WTC11 (cell line): ENCODE data around the gene TMEM134. TPM values are rescaled to one million over a fixed set of nuclear protein-coding genes. Genes with fewer than 3 reads are reported as not detected.

Source experiments
- ATAC-seq: fragments of 200-7000 bp; cut with Tn5 transposase; 2 replicates; pipeline ENCODE4 v1.10.0; 2021; ENCODE audit warnings: mild to moderate bottlenecking, moderate library complexity
- CTCF ChIA-PET: fragments of 300-600 bp; sonication (Branson Sonifier 250); formaldehyde crosslinking; loops from one replicate; lab custom pipeline; 2021; ENCODE audit warnings: antibody characterized with exemption; lab: Charles Lee
- POLR2A ChIA-PET: fragments of 350-600 bp; sonication (Branson Sonifier 250); formaldehyde crosslinking; loops from one replicate; lab custom pipeline; 2021; ENCODE audit warnings: antibody characterized with exemption; lab: Charles Lee
- DNase-seq: peaks from one replicate; pipeline ENCODE4 v3.0.0; 2021; ENCODE audit warnings: low spot score
- H3K27ac Mint-ChIP-seq: 2 replicates; pipeline ENCODE4 v1.8.0; 2021; ENCODE audit warnings: mixed read lengths
- H3K27me3 Mint-ChIP-seq: 2 replicates; pipeline ENCODE4 v1.8.0; 2021; ENCODE audit warnings: low read depth, mild to moderate bottlenecking, moderate library complexity, mixed read lengths
- H3K36me3 Mint-ChIP-seq: 2 replicates; pipeline ENCODE4 v1.8.0; 2021; ENCODE audit warnings: mixed read lengths
- H3K4me1 Mint-ChIP-seq: 2 replicates; pipeline ENCODE4 v1.8.0; 2022; ENCODE audit warnings: mixed read lengths
- H3K4me3 Mint-ChIP-seq: 2 replicates; pipeline ENCODE4 v1.8.0; 2021; ENCODE audit warnings: mild to moderate bottlenecking, moderate library complexity, mixed read lengths
- H3K9me3 Mint-ChIP-seq: 2 replicates; pipeline ENCODE4 v1.8.0; 2021; ENCODE audit warnings: mixed read lengths
- ATF2 ChIP-seq: sonication (generic); formaldehyde crosslinking; IDR thresholded peaks from 2 replicates; pipeline ENCODE4 v1.8.1; 2022; ENCODE audit warnings: low read depth, missing genetic modification reagents, borderline replicate concordance
- CBFB ChIP-seq: sonication (generic); formaldehyde crosslinking; IDR thresholded peaks from 2 replicates; pipeline ENCODE4 v1.8.1; 2022; ENCODE audit warnings: mild to moderate bottlenecking, low read depth, missing genetic modification reagents
- CDX4 ChIP-seq: fragments of 250-450 bp; sonication (Bioruptor Pico); IDR thresholded peaks from 2 replicates; pipeline ENCODE4 v1.9.0; 2021; ENCODE audit warnings: moderate library complexity, mild to moderate bottlenecking, inconsistent platforms, borderline replicate concordance
- E2F5 ChIP-seq: sonication (generic); formaldehyde crosslinking; IDR thresholded peaks from 2 replicates; pipeline ENCODE4 v1.8.1; 2022; ENCODE audit warnings: mild to moderate bottlenecking, moderate library complexity, missing genetic modification reagents
- GTF2I ChIP-seq: fragments of 250-450 bp; sonication (Bioruptor Pico); conservative IDR thresholded peaks from 2 replicates; pipeline ENCODE4 v1.4.0; 2021; ENCODE audit warnings: mild to moderate bottlenecking
- IRF2 ChIP-seq: sonication (generic); formaldehyde crosslinking; IDR thresholded peaks from 2 replicates; pipeline ENCODE4 v1.8.0; 2022; ENCODE audit warnings: low read depth, missing genetic modification reagents, borderline replicate concordance
- MXD4 ChIP-seq: fragments of 250-450 bp; sonication (Bioruptor Pico); IDR thresholded peaks from 2 replicates; pipeline ENCODE4 v1.8.0; 2021; ENCODE audit warnings: mild to moderate bottlenecking, moderate library complexity, borderline replicate concordance
- NFATC4 ChIP-seq: fragments of 250-450 bp; sonication (Bioruptor Pico); IDR thresholded peaks from 2 replicates; pipeline ENCODE4 v1.9.0; 2021; ENCODE audit warnings: mild to moderate bottlenecking
- SMAD4 ChIP-seq: sonication (generic); formaldehyde crosslinking; IDR thresholded peaks from 2 replicates; pipeline ENCODE4 v1.8.0; 2022; ENCODE audit warnings: mild to moderate bottlenecking, missing genetic modification reagents
- STAT6 ChIP-seq: sonication (generic); formaldehyde crosslinking; conservative IDR thresholded peaks from 2 replicates; pipeline ENCODE4 v1.8.1; 2023; ENCODE audit warnings: mild to moderate bottlenecking, low read depth, missing genetic modification reagents, moderate library complexity
- TEAD4 ChIP-seq: sonication (generic); formaldehyde crosslinking; IDR thresholded peaks from 2 replicates; pipeline ENCODE4 v1.8.0; 2022; ENCODE audit warnings: mild to moderate bottlenecking, missing genetic modification reagents
- USF2 ChIP-seq: sonication (generic); formaldehyde crosslinking; IDR thresholded peaks from 2 replicates; pipeline ENCODE4 v1.8.1; 2023; ENCODE audit warnings: mild to moderate bottlenecking, missing genetic modification reagents, moderate library complexity
- ZBTB21 ChIP-seq: sonication (generic); formaldehyde crosslinking; IDR thresholded peaks from 2 replicates; pipeline ENCODE4 v1.8.1; 2023; ENCODE audit warnings: mild to moderate bottlenecking, missing genetic modification reagents, borderline replicate concordance
- ZBTB43 ChIP-seq: sonication (generic); formaldehyde crosslinking; IDR thresholded peaks from 2 replicates; pipeline ENCODE4 v1.8.1; 2023; ENCODE audit warnings: mild to moderate bottlenecking, missing genetic modification reagents
- ZNF281 ChIP-seq: sonication (generic); formaldehyde crosslinking; IDR thresholded peaks from 2 replicates; pipeline ENCODE4 v1.8.0; 2023; ENCODE audit warnings: mild to moderate bottlenecking, missing genetic modification reagents
- total RNA-seq: library from RNA; stranded (reverse); gene quantifications from 3 replicates; pipeline ENCODE4 v1.2.3, GENCODE V29; 2021

The TMEM134 gene
- total RNA-seq, 1 experiment from 2014 or later, result 55.6 TPM

GRCh38 chr11:67435727-67436458 is 33.2 kb downstream of the TMEM134 start:
- ATAC-seq (no peak), DNase-seq (no peak)
- H3K4me1 Mint-ChIP-seq, result peaks cover 16% of the 10 kb centered on the region
- TF ChIP-seq GTF2I (CRISPR knock-in tag) (no peak), IRF2 (CRISPR knock-in tag) (no peak), ATF2 (CRISPR knock-in tag) (no peak)
- peak overlapping the region; percentile 79; the same call in 1 of the 2 replicates for H3K27ac Mint-ChIP-seq
- H3K4me3 Mint-ChIP-seq, result no peak overlapping the region
- POLR2A ChIA-PET, result interaction anchor here (0.7 to 2.2 kb wide), 5 partner anchors 8 to 53 kb away, joined by 3 to 11 read pairs (median 4); partner anchors contain the start of genes PPP1CA and RPS6KB2
- H3K9me3 Mint-ChIP-seq, result no peaks in the 10 kb centered on the region
- H3K36me3 Mint-ChIP-seq, result peaks cover 6% of the 10 kb centered on the region; the same call in 1 of the 2 replicates
- no peaks in the 10 kb centered on the region for H3K27me3 Mint-ChIP-seq
- CTCF ChIA-PET, result interaction anchor here (1.0 to 4.2 kb wide), 5 partner anchors 32 to 53 kb away, joined by 3 to 31 read pairs (median 4); partner anchors contain the start of genes PPP1CA and RAD9A

GRCh38 chr11:67435031-67435726 is 33.9 kb downstream of the TMEM134 start:
- ChIA-PET CTCF (no interaction called here), POLR2A (interaction anchor here (2.2 kb wide), 1 partner anchor 34 kb away, joined by 11 read pairs; the partner anchor contains the start of gene PPP1CA)
- DNase-seq (no peak), ATAC-seq (no peak)
- Mint-ChIP-seq H3K4me3 (no peak overlapping the region), H3K9me3 (no peaks in the 10 kb centered on the region), H3K4me1 (peaks cover 16% of the 10 kb centered on the region), H3K36me3 (peaks cover 9% of the 10 kb centered on the region)
- no peak for TF ChIP-seq E2F5 (CRISPR knock-in tag)
- no peak for TF ChIP-seq CBFB (CRISPR knock-in tag)
- TF ChIP-seq STAT6 (CRISPR knock-in tag), result no peak
- TF ChIP-seq SMAD4, result no peak
- TF ChIP-seq CDX4, result no peak
- TF ChIP-seq NFATC4 (CRISPR knock-in tag), result no peak
- TF ChIP-seq TEAD4 (CRISPR knock-in tag), result no peak
- TF ChIP-seq MXD4 (CRISPR knock-in tag), result no peak
- TF ChIP-seq, all 79 proteins: peak for 0
- Mint-ChIP-seq H3K27me3 (no peaks in the 10 kb centered on the region), H3K27ac (peak overlapping the region; percentile 49; the same call in 1 of the 2 replicates)

- Mint-ChIP-seq H3K27me3 (no peaks in the 10 kb centered on the region), H3K9me3 (no peaks in the 10 kb centered on the region), H3K27ac (no peak overlapping the region), H3K36me3 (peaks cover 9% of the 10 kb centered on the region), H3K4me1 (peaks cover 15% of the 10 kb centered on the region), H3K4me3 (no peak overlapping the region)
- ATAC-seq (no peak), DNase-seq (no peak)
- POLR2A ChIA-PET, result no interaction called here
- CTCF ChIA-PET, result no interaction called here
- TF ChIP-seq USF2 (CRISPR knock-in tag), result no peak
- no peak for TF ChIP-seq ZBTB43 (CRISPR knock-in tag)
- TF ChIP-seq ZNF281 (CRISPR knock-in tag), result no peak
- no peak for TF ChIP-seq ZBTB21
Measured at GRCh38 chr11:67434395-67434881, 34.6 kb downstream of the TMEM134 start.
